RWPE2 (cell line): ENCODE measurements around the gene NFYC.

Source experiments
- ATAC-seq: fragments of 200-7000 bp; cut with Tn5 transposase; 3 replicates; pipeline ENCODE4 v1.9.1; 2021; ENCODE audit warnings: low read depth
- DNase-seq: peaks from one replicate; pipeline ENCODE4 v3.0.0-alpha.2; 2020; ENCODE audit warnings: low spot score
- H3K27ac ChIP-seq: fragments of 450-650 bp; 2 replicates; pipeline ENCODE4 v1.5.1; 2017; ENCODE audit warnings: mild to moderate bottlenecking; ENCODE audit not compliant: poor library complexity, severe bottlenecking
- H3K27me3 ChIP-seq: fragments of 250-450 bp; sonication (Bioruptor Pico); 2 replicates; pipeline ENCODE4 v1.5.1; 2021; ENCODE audit warnings: mild to moderate bottlenecking, moderate library complexity; ENCODE audit not compliant: insufficient read depth, poor library complexity, severe bottlenecking
- H3K36me3 ChIP-seq: fragments of 250-450 bp; sonication (Bioruptor Pico); 2 replicates; pipeline ENCODE4 v1.5.1; 2020; ENCODE audit warnings: low read depth, mild to moderate bottlenecking, moderate library complexity
- H3K4me1 ChIP-seq: fragments of 250-450 bp; sonication (Bioruptor Pico); 2 replicates; pipeline ENCODE4 v1.5.1; 2021; ENCODE audit warnings: mild to moderate bottlenecking, moderate library complexity; ENCODE audit not compliant: insufficient read depth, poor library complexity, severe bottlenecking
- H3K4me3 ChIP-seq: fragments of 250-450 bp; sonication (Bioruptor Pico); 2 replicates; pipeline ENCODE4 v1.5.1; 2021; ENCODE audit warnings: mild to moderate bottlenecking, moderate library complexity; ENCODE audit not compliant: severe bottlenecking
- H3K9me3 ChIP-seq: fragments of 250-450 bp; sonication (Bioruptor Pico); 2 replicates; pipeline ENCODE4 v1.5.1; 2021; ENCODE audit warnings: mild to moderate bottlenecking, moderate library complexity; ENCODE audit not compliant: severe bottlenecking
- TF ChIP-seq, protein P1 (sequence below): fragments of 450-650 bp; IDR thresholded peaks from one replicate; pipeline ENCODE4 v1.5.1; 2017; ENCODE audit warnings: mild to moderate bottlenecking, moderate library complexity; ENCODE audit not compliant: poor library complexity, severe bottlenecking

NFYC gene

DNA sequence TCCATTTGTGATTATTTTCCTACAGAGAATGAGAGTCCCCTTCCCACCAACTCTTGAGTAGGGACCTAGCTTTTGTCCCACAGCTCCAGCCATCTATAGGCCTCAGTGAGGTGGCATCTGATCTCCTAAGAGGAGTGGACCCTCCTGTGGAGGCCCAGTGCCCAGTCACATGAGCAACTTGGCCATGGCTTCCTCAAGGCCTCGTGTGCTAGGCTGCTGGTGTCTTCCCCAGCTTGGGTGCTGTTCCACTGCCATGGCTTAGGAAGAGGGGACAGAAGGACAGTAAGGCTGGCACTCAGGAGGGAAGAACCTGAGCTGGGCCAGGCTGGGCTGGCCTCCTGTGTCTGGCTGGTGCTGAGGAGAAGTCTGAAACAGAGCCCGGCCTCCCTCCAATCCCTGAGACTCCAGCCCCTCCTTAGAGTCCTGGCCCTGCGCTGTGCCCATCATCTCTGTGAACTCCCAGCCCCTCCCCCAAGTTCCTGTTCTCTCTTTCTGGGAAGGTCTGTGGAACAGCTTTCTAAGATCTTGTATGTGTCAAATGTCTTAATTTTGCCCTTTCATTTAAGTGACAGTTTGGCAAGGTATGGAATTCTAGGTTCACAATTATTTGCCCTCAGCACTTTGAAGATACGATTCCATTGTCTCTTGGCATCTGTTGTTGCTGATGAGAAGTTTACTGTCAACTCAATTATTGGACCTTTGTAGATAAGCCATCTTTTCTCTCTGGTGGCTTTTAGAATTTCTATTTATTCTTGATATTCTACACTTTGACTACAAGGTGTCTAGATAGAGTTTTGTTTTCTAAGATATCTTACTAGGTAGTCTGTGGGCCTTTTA lies 85.0 kb downstream of the NFYC start:
- TF ChIP-seq, protein P1, sequence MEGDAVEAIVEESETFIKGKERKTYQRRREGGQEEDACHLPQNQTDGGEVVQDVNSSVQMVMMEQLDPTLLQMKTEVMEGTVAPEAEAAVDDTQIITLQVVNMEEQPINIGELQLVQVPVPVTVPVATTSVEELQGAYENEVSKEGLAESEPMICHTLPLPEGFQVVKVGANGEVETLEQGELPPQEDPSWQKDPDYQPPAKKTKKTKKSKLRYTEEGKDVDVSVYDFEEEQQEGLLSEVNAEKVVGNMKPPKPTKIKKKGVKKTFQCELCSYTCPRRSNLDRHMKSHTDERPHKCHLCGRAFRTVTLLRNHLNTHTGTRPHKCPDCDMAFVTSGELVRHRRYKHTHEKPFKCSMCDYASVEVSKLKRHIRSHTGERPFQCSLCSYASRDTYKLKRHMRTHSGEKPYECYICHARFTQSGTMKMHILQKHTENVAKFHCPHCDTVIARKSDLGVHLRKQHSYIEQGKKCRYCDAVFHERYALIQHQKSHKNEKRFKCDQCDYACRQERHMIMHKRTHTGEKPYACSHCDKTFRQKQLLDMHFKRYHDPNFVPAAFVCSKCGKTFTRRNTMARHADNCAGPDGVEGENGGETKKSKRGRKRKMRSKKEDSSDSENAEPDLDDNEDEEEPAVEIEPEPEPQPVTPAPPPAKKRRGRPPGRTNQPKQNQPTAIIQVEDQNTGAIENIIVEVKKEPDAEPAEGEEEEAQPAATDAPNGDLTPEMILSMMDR = no peak
- ATAC-seq (no peak), DNase-seq (no peak)
- Histone ChIP-seq H3K27me3 (no peaks in the 10 kb centered on the region), H3K27ac (no peak overlapping the region), H3K36me3 (no peaks in the 10 kb centered on the region), H3K4me3 (no peak overlapping the region), H3K4me1 (no peaks in the 10 kb centered on the region), H3K9me3 (peaks cover 2% of the 10 kb centered on the region)

DNA sequence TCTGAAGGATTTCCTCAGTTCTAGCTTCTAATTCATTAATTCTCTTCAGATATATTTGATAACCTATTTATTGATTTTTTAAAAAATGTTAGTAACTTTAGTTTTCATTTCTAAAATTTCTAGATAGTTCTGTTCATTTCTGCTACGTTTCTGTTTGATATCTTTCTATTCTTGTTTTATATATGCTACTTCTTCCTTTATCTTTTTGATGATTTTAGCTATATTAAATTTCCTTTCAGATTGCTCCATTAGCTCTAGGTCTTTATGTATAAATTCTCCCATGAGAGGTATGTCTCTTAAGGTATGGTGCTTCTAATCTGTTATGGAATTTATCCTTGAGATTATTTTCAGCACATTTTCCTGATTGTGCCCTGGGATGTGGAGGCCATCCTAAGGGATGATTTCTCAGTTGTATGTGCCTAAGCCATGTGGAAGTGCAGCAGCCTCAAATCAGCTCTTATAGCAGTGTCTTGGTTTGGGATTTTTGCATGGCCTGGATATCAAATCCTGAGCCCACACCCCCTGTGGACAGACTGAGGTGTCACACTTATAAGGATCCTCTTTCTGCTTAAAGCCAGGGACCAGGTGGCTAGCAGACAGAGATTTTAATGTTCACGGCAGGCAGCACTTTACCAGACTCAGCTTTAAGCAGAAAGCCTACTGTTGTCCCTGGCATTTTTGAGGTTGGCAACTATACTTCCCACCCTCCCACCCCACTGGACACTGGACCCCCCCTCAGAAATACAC lies 85.9 kb downstream of the NFYC start:
- H3K4me1 ChIP-seq = no peaks in the 10 kb centered on the region
- H3K27me3 ChIP-seq = no peaks in the 10 kb centered on the region
- H3K36me3 ChIP-seq = no peaks in the 10 kb centered on the region
- H3K9me3 ChIP-seq = peaks cover 2% of the 10 kb centered on the region
- TF ChIP-seq, protein P1 = no peak
- no peak overlapping the region for H3K4me3 ChIP-seq
- H3K27ac ChIP-seq = no peak overlapping the region
- no peak for ATAC-seq
- no peak for DNase-seq

DNA sequence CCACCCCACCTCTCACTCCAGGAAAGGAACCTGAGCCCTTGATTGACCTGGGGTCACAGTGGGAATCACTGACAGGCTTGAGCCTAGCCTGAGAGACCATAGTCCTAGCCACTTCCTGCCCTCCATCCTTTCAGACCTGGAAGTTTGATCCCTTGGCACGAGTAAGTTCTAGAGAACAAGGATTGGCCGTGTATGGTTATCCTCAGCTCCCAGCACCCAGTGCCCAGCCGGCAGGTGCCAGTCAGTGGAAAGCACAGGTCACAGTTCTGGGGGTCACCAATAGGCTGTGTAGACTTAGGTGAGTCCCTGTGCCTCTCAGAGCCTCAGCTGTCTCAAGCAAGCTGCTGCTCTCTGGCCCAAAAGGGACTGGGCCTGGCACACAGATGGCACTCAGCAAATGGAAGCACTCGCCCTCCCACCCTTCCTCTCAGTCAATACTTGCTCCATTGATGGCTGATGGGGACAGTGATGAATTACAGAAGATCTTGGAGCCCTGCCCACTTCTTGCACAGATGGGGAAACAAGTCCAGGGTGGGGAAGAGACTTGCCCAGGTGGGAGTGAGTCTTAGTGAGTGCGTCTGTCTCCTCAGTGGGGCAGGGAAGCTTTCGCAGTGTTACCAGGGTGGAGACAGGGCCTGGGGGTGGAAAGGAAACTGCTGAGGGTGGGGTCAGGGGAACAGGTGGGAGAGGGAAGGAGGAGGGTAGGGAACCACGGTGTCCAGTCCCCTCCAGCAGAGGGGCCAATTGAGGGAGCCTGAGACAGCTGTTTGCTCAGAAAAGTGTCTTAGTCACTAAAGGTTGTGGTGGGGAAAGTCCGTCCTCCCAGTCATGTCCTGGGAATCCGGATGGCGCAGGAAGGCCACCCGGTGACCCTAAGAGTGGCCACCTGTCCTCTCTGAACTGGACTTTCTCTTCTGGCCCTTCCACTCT lies 89.4 kb downstream of the NFYC start:
- no peak overlapping the region for H3K27ac ChIP-seq
- H3K27me3 ChIP-seq = peaks cover 10% of the 10 kb centered on the region
- ATAC-seq = no peak
- no peak for DNase-seq
- no peak overlapping the region for H3K4me3 ChIP-seq
- peaks cover 2% of the 10 kb centered on the region for H3K9me3 ChIP-seq
- H3K36me3 ChIP-seq = no peaks in the 10 kb centered on the region
- TF ChIP-seq, protein P1 = no peak
- no peaks in the 10 kb centered on the region for H3K4me1 ChIP-seq

DNA sequence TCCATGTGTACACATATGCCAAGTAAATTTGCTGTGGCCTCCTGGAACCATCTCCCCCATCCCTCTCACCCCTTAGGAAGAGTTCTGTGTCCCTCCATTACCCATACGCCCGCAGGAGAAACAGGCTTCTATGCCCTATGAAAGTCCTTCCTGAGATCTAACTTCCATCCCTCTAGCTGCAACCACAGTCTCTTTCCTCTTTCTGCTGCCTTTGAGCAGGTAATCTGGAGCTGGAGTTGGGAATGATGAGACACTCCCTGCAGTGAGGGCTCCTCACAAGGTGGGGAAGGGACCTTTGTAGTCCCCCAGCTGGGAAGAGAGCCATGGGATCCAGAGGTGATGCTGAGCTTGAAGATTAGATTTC lies 90.1 kb downstream of the NFYC start:
- Histone ChIP-seq H3K27me3 (peaks cover 10% of the 10 kb centered on the region), H3K9me3 (peaks cover 2% of the 10 kb centered on the region), H3K36me3 (no peaks in the 10 kb centered on the region), H3K27ac (no peak overlapping the region), H3K4me1 (no peaks in the 10 kb centered on the region), H3K4me3 (no peak overlapping the region)
- no peak for DNase-seq
- ATAC-seq = no peak
- TF ChIP-seq, protein P1 = no peak
